IMR-90 (cell line): ENCODE measurements around the gene SAMD4B.

Experiments used
- CHD1 ChIP-seq: IDR thresholded peaks from 2 replicates; pipeline ENCODE4 v1.6.1; 2012; ENCODE audit warnings: low read depth, low read length, improper control_type of control experiment
- TF ChIP-seq, protein P1 (sequence below): conservative IDR thresholded peaks from 2 replicates; pipeline ENCODE4 v1.5.1; 2012; ENCODE audit warnings: mild to moderate bottlenecking, low read depth, low read length, improper control_type of control experiment

GRCh38 chr19:39434123-39435076 is 92.2 kb downstream of the SAMD4B start:
- TF ChIP-seq, protein P1, sequence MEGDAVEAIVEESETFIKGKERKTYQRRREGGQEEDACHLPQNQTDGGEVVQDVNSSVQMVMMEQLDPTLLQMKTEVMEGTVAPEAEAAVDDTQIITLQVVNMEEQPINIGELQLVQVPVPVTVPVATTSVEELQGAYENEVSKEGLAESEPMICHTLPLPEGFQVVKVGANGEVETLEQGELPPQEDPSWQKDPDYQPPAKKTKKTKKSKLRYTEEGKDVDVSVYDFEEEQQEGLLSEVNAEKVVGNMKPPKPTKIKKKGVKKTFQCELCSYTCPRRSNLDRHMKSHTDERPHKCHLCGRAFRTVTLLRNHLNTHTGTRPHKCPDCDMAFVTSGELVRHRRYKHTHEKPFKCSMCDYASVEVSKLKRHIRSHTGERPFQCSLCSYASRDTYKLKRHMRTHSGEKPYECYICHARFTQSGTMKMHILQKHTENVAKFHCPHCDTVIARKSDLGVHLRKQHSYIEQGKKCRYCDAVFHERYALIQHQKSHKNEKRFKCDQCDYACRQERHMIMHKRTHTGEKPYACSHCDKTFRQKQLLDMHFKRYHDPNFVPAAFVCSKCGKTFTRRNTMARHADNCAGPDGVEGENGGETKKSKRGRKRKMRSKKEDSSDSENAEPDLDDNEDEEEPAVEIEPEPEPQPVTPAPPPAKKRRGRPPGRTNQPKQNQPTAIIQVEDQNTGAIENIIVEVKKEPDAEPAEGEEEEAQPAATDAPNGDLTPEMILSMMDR = no peak
- no peak for TF ChIP-seq CHD1
